ENCODE data around the gene KLHL11. TPM values are rescaled to one million over a fixed set of nuclear protein-coding genes. Genes with fewer than 3 reads are reported as not detected.

KLHL11 gene
- total and polyA plus RNA-seq, 2 of the 8 experiments (the other 6 are each of a cell fraction or from before 2014, with no cell fraction given) = 4.2 to 13.7 TPM

DNA sequence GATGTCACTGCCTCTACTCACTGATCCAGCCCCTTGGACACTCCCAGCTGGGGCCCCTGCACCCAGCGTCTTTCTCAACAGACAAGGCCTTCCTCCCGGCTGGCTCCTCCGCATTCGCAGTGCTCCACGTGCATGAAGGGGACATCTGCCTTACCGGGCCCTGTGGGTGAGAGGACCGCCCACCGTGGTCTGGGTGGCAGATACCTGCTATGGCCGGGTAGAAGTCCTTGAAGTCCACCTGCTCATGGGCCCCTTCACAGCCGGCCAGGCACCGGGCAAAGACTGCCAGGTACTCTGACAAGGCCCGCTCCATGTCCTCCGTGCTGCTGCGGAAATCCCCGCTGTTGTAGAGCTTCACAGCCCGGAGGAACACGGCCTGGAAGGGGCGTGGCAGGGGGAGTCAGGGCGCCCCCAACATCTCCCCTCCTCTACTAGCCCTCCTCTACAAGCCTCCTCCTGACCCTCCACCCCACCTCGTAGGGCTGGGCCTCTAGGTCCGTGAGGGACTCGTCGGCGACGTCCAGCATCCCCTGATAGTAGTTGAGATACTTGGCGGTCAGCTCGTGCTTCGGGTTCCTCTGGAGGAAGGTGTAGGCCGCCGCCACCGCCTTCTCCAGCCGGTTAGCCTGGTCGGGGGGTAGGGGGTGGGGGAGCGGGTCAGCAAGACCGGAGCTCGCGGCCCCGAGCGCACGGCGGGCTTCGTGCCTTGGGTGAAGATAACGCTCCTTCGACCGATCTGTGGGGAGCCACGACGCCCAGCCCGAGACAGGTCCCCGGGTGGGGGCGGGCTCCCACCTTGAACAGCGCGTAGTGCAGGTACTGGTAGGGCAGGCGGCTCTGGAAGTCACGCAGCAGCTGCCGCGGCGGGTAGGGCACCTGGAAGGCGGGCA lies 54.3 kb downstream of the KLHL11 start:
- Histone ChIP-seq H3K79me2 (ENCODE audit: control insufficient read depth in 1 of 2, insufficient read depth in 2 of 2, low read length in 2 of 2) (peaks cover 0 to 28% of the 10 kb centered on the region in 2 experiments; a peak in 2 of 4 replicates), H3K23me2 (ENCODE audit: low read depth, low read length) (peaks cover 21% of the 10 kb centered on the region), H3K4me3 (ENCODE audit: extremely low read depth in 1 of 4, insufficient read depth in 2 of 4, low read depth in 3 of 4, low read length in 4 of 4) (peak overlapping the region; percentile 70 to 94 (median 81)), H4K8ac (ENCODE audit: extremely low read depth, insufficient read depth, low read length) (peak overlapping the region; percentile 23; the same call in 1 of the 2 replicates), H3K9ac (replicated peaks in 1 of 4; ENCODE audit: extremely low read depth in 1 of 4, low read depth in 3 of 4, low read length in 3 of 4) (peak overlapping the region in 3 of 4 experiments; percentile 66 to 72 (median 68); a peak in 5 of 7 replicates), H3K79me1 (ENCODE audit: low read depth, low read length) (peaks cover 16% of the 10 kb centered on the region), H2AFZ (ENCODE audit: low read length) (no peak overlapping the region), H2BK5ac (ENCODE audit: low read depth, low read length) (0 out of 2 replicates have a peak overlapping the region, but pooled peaks have one; percentile 91), H3K14ac (ENCODE audit: insufficient read length) (no peak overlapping the region), H3K18ac (ENCODE audit: extremely low read depth, low read length) (peak overlapping the region; percentile 93), H3K9me3 (ENCODE audit: insufficient read depth in 2 of 2, low read depth in 1 of 2, low read length in 1 of 2) (peaks cover 0 to 4% of the 10 kb centered on the region in 2 experiments; a peak in 1 of 4 replicates), H3K4me2 (ENCODE audit: insufficient read depth in 1 of 2, low read depth in 2 of 2, low read length in 2 of 2) (peak overlapping the region; percentile 94 to 95), H2AK5ac (ENCODE audit: low read depth, low read length) (no peak overlapping the region), H3K56ac (replicated peaks; ENCODE audit: insufficient read length, low read depth, low read length) (no peak overlapping the region), H3K27me3 (replicated peaks in 1 of 4; ENCODE audit: control insufficient read depth in 3 of 4, extremely low read depth in 1 of 4, insufficient read depth in 3 of 4, low read length in 3 of 4) (peaks cover 0 to 6% (median 3%) of the 10 kb centered on the region in 4 experiments; a peak in 4 of 7 replicates), H3K36me3 (ENCODE audit: control insufficient read depth in 2 of 4, insufficient read depth in 4 of 4, low read length in 3 of 4) (no peaks in the 10 kb centered on the region; a peak in 1 of 8 replicates), H3K23ac (ENCODE audit: insufficient read length) (no peak overlapping the region), H2BK15ac (ENCODE audit: low read length) (peak overlapping the region; percentile 81), H4K91ac (replicated peaks; ENCODE audit: insufficient read length, low read length) (peak overlapping the region; percentile 27), H3K4me1 (replicated peaks in 1 of 4; ENCODE audit: control insufficient read depth in 3 of 4, insufficient read depth in 4 of 4, low read length in 3 of 4) (peaks cover 0 to 23% (median 7%) of the 10 kb centered on the region in 4 experiments; a peak in 6 of 7 replicates), H2BK20ac (ENCODE audit: low read length) (no peak overlapping the region), H2BK12ac (ENCODE audit: low read depth, low read length) (peak overlapping the region; percentile 84; the same call in 1 of the 2 replicates), H2BK120ac (replicated peaks; ENCODE audit: low read depth, low read length) (no peak overlapping the region), H4K20me1 (replicated peaks in 1 of 2; ENCODE audit: control insufficient read depth in 1 of 2, insufficient read depth in 2 of 2, low read length in 2 of 2) (peaks cover 0 to 11% of the 10 kb centered on the region in 2 experiments), H3K27ac (ENCODE audit: low read depth, low read length) (no peak overlapping the region), H4K5ac (ENCODE audit: insufficient read length, low read depth, low read length) (no peak overlapping the region), H3K4ac (replicated peaks; ENCODE audit: insufficient read length, low read depth, low read length) (no peak overlapping the region)
- TF ChIP-seq, protein P1, sequence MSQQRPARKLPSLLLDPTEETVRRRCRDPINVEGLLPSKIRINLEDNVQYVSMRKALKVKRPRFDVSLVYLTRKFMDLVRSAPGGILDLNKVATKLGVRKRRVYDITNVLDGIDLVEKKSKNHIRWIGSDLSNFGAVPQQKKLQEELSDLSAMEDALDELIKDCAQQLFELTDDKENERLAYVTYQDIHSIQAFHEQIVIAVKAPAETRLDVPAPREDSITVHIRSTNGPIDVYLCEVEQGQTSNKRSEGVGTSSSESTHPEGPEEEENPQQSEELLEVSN (IDR thresholded peaks at IDR 0.05) = peak; percentile 55; the same call in 1 of the 2 replicates
- TF ChIP-seq CBX8 (IDR thresholded peaks at IDR 0.05; ENCODE audit: borderline replicate concordance, low read depth, low read length) (no peak), POLR2A (IDR thresholded peaks at IDR 0.05; ENCODE audit: control extremely low read depth in 1 of 2, low read depth in 2 of 2, low read length in 2 of 2) (no peak), CEBPB (IDR thresholded peaks at IDR 0.05; ENCODE audit: low read depth, low read length) (no peak)
- no peak for FAIRE-seq
- no peak for DNase-seq (ENCODE audit: low read depth in 1 of 2, low spot score in 2 of 2)
- ChIA-PET POLR2A (ENCODE audit: partially characterized antibody) (interaction anchor here (0.7 to 4.2 kb wide), 17 partner anchors 10 to 132 kb away, joined by 3 to 40 read pairs (median 5); partner anchors contain the start of genes EIF1, HAP1 and JUP), CTCF (ENCODE audit: partially characterized antibody) (interaction anchor here (0.7 to 4.8 kb wide), 29 partner anchors 10 to 213 kb away, joined by 3 to 46 read pairs (median 5); partner anchors contain the start of genes JUP and KLHL11)
- 48% methylated on average over 27 of the region's 58 CpGs; no CpG with 5 or more reads in 1 of the 2 experiments for WGBS, 2 experiments (ENCODE audit: extremely low coverage in 1 of 2, insufficient coverage in 1 of 2, insufficient read length in 1 of 2, insufficient replicate concordance in 2 of 2, low coverage in 1 of 2, low lambda C conversion rate in 2 of 2, missing lambda C conversion rate in 1 of 2)

All from H1 (cell line).